HG03039 (cell line): ENCODE results near the gene PTH1R.

Experiments used
- ATAC-seq: cut with Tn5 transposase; IDR thresholded peaks from one replicate; pipeline ENCODE4 v1.9.1; 2021; ENCODE audit warnings: mild to moderate bottlenecking, moderate library complexity; ENCODE audit not compliant: unreplicated experiment

Gene PTH1R

DNA sequence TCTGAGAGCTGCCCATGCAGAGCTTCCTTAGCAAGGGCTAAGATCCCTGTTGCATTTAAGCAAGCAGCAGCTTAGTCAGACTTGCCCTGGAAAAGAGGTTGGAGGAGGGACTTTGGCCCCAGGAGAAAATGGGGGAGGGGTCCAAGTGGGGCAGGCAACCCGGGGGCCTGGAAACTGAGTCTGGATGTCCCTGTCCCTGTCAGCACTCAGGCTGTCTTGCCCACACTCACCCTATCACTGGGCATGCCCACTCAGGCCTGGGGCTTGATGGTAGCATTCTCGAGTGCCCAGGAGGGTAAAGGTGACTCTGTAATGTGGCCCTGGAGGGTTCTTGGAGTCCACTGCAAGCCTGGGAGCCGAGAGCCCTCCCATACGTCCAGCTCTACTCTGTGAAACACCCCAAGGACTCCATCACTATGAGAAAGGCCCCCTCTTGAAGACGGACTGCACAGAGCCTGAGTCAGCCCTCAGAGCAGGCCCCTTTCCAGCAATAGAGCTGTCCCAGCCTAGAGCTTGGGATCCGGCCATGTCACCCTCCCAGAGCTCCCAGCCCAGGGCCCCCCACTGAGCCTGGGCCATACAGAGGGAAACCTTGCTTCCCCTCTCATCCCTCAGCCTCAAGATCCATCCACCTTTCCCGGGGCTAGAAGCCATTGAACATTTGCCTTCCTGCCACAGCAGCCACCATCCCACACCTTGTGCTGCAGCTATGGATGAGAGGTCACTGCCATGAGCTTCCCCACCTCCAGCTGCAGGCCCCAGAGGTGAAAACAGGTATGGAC, 27.6 kb upstream of the PTH1R start:
- ATAC-seq: no peak

DNA sequence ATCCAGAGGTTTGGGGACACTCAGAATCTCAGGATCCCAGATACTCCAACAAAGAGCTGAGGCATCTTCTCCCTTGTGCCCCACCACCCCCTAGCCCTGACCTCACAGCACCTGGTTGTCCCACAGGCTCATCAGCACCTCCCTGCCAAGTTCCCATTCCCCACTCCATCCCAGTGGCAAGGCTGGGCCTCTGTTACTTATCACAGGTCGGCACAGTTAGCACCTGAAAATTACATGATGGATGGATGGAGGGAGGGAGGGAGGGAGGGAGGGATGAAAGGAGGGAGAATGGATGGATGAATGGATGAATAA, 27.1 kb upstream of the PTH1R start:
- no peak for ATAC-seq

DNA sequence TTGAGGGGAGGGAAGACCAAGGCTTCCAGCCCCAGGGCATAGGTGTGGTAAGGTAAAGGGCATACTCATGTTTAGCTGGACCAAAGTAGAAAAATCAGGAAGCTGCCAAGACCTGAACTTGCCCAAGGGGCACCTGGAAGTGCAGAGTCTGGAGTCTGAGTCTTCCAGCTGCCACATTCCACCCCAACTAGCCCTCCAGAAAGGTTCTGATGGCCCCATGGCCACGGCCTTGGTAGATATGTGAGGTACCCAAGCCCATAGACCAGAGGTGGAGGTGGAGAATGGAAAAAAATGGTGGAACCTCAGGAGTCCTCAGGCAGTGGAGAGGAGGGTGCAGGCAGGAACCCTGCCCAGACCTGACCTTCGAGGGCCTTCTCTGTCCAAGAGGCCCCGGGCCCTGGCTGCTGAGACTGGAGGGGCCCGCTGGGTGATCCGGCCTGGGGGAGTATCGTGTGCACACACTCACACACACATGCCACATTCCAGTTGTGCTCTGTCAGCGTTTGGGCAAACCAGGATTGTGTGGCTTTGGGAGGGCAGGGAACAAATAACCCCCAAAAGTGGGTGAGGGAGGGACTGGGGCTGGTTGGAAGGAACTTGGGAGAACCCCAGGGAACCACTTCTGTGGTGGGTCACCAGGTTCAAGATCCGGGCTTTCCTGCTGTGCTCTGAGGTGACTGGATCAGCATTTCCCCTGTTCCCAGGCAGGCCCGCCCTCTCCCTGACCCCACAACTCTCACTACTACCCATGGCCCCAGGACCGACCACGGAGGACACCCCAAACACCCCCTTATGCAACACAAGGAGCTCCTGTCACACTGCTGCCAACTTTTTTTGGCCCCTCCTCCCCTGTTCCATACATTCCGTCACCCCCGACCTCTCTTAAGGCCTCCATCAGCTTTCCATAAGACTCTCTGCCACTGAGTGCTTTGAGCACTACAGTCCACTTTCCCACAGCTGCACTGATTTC, 25.9 kb upstream of the PTH1R start:
- no peak for ATAC-seq

DNA sequence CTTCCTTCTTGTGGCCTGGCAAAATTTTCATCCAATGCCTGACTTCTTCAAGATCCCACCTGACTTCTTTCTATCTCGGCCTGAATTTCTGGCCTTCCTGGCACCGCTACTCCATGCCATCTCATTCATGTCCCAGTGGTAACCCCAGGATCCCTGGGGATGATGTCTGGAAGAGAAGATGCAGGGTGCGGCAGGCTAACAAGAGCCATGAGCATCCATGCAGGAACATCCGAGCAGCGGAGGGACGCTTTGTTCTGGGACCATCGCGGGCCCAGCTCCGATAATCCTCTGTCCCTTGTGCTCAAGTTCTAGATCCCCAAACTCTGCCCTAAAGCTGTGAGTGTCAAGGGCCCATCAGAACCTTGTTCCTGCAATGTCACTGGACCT, 25.2 kb upstream of the PTH1R start:
- ATAC-seq: no peak

DNA sequence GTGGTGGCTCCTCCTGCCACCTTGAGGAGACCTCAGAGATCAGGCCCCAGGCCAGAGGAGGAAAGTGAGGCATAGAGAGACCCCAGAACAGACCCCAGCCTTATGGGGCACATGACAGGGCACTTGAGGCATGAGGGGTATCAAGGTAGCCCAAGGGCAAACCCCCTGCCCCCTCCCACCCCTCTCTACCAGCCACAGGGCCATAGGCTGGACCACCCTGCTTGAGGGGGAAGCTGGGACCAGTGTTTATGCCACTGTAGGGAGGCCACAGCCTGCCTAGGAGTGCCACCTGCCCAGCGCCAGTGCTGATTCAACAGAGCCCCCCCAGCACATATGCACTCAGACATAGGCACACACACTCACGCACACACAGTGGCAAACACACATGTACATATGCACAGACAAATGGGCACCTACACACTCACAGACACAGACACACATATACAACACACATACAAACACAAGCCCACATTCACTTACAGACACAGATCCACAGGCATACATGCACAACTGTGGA, 24.6 kb upstream of the PTH1R start:
- no peak for ATAC-seq

DNA sequence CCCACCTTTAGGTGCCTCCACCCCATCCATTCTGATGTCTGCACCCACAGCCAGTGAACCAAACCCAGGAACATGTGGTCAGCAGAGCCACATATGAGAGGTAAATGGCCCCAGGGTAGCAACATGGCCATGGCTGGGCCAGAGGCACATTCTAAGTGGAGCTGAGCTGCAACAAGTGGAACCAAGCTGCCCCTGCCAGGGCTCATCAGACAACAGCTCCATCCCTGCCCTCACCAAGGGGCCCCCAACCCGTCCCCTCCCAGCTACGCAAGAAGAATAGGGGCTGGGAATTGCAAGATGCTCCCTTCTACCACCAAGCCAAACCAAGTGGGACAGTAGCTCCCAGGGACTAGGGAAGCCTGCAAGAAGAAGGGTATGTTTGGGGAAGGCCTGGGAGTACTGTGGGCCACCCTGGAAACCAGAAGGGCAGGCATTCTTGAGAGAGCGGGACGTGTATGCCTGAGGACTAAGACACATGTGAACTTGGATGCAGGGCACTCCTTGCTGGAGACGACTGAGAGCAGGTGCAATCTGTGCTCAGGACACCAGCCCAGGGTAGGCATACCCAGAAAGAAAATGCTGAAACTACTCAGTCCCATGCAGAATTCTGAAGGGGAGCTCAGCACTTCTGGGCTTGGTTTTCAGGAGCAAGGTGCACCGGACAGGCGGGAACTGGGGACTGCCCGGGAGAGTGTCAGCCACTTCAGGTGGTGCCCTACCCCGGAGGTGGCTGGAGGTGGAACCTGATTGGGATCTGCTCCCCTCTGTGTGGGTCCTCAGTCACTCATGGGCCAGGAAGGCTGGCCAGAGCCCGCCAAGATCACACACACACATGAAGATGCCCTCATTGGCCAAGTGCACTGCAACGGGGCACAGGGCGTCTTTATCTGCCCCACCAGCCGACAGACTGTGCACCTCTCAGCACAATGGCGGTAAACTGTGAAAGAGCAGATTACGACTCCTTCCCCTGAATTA, 23.8 kb upstream of the PTH1R start:
- no peak for ATAC-seq

DNA sequence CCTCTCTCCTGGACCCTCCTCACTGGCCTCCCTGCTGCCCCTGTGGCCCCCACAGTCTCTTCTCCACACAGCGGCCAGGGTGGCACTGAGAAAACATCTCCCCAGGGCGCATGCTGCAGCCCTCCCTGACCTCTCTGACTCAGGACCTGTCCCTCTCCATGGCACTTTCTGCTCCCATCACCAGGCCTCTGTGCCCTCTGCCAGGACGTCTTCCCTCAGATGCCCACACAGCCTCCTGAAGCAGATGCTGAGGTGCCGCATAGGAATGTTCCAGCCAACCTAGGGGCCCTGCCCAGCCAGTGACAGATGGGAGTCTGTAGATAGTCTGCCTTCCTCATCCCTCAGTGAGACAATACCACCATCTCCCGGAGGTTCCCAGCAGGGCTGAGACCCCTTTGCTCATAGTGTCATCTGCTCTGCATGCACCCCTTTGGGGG, 22.9 kb upstream of the PTH1R start:
- no peak for ATAC-seq

DNA sequence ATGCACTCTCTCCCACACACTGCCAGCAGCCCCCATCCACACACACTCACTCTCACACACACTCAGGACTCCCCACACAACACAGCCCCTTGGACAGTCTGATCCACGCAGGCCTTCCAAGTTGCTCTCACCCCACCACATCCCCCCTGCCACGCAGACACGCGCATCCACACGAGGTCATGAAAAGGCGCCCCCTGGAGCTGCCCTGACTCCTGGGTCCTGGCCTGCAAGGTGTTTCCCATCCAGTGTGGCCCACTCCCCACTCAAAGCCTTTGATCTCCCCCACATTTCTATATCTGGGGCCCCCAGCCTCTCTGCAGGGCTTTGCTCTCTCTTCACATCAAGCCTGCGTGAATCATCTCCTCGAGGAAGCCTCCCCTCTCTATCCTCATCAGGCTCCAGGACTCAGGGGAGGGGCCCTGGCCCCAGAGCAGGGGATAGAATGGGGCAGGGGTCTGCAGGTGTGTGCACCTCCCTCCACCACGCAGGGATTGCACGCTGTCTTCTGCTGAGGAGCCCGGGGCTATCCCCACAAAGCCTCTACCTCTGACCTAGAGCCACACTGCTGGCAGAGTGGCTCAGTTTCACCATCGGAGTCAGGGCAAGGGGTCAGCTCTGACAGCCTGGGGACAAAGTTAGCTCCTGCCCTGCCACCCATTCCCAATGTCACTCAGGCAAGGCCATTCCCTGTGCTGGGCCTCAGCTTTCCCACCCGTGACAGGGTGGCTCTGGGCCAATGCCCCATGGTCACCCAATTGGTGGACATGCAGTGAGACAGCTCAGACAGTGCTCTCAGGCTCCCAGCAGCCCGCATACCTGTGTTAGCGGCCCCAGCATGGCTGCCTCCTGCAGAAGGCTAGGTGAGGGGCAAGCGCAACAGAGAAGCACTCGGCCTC, 20.7 kb upstream of the PTH1R start:
- ATAC-seq: no peak

DNA sequence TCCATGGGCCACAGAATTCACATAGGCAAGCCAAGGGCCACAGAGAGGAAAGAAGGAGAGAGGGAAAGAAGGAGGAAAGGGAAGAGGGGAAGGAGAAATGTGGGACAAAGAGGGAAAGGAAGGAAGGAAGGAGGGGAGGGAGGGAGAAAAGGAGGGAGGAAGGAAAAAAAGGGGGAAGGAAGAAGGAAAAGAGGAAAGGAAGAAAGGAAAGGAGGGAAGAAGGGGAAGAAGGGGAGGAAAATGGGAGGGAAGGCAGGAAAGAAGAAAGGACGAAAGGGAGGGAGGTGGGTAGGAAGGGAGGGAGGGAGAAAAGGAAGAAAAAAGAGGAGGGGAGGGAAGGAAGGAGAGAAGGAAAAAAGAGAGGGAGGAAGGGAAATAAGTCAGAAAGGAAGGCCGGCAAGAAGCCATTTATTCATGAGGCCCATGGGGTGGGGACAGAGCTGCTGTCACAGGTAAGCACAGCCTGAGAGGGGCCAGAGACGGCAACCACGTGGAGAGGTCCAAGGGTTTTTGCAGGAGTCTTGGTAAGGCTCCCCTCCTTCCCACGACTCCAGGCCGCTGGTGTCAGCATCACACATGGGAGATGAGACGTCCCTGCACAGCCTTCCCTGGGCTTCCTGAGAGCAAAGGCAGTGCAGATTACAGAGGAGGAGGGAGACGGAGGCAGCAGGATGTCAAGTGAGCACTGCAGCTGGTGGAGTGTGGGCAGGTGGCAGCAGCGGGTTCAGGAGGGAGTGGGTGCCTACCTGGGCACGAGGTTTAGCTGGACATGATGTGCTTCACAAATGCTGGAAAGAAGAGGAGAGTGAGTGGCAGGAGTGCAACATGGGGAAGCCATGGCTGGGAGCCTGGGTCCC, 19.8 kb upstream of the PTH1R start:
- ATAC-seq: no peak

DNA sequence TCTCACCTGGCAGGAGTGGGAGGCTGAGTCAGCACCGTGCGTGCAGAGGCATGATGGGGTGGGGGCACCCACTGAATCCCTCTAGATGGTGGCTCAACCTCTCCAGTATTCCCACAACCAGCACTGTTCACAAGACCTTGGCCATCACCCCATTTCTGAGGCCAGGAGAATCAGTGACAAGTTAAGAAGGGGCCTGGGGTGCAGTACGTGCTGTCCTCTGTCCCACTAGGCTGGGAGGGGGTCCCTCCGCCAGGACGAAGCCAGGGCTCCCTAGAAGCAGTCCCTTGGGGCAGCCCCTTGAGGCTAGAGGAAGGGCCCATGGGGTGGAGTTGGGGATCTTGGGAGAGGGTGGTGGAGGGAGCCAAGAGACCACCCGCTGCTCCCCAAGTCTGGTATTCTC, 19.1 kb upstream of the PTH1R start:
- no peak for ATAC-seq

DNA sequence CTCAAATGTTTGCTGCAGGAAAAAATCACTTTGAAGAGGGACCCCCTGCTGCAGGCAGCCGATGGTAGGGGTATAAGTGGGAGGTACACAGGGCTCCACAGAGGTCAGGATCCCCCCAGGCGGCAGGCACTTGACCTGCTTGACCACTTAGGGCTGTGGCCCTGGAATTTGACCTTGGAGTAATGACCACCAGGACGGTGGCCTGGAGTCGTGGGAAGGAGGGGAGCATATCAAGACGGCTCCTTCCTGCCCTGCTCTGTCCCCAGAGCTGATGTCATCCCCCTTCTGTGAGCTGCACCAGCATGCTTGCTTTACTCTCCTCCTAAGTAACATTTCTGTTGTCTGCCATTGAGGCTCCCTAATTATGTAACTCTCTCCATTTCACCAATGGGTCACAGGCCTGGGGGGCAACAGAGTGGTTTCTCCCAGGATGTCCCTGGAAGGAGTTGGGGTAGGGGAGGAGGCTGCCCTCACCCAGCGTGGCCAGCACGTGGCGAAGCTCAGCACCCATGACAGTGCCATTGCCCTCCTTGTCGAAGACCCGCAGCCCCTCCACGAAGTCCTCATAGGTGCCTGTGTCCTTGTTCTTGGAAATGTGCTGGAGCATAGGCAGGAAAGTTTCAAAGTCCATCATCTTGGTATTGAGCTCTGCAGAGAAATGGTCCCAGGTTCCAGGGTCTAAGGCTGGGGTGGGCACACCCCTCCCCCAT, 18.4 kb upstream of the PTH1R start:
- no peak for ATAC-seq

DNA sequence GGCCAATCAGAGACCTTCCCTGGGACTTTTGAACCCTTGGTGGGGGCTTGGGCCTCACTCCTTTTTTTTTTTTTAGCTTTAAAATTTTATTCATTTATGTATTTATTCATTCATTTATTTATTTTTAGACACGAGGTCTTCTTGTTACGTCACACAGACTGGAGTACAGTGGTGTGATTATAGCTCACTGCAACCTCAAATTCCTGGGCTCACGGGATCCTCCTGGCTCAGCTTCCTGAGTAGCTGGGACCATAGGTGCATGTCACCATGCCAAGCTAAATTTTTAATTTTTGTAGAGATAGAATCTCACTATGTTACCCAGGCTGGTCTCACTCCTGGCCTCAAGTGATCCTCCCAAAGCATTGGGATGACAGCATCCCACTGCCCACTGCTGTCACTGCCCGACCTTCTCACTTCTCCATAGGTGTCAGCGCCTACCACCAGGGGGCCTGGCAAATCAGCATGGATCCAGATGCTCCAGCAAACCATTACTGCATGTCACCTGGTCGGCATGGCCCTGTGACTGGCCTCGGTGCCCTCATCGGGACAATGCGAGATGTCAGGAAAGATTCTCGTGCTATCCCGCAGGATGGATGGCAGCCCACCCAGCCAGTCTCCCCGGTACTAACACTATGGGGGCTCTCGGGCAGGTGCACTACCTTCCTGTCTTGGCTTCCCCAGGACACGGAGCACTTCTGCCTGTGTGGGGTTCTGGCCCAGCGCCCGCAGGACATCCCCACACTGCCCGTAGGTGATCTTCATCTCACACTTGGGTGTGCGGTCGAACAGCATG, 17.3 kb upstream of the PTH1R start:
- no peak for ATAC-seq

DNA sequence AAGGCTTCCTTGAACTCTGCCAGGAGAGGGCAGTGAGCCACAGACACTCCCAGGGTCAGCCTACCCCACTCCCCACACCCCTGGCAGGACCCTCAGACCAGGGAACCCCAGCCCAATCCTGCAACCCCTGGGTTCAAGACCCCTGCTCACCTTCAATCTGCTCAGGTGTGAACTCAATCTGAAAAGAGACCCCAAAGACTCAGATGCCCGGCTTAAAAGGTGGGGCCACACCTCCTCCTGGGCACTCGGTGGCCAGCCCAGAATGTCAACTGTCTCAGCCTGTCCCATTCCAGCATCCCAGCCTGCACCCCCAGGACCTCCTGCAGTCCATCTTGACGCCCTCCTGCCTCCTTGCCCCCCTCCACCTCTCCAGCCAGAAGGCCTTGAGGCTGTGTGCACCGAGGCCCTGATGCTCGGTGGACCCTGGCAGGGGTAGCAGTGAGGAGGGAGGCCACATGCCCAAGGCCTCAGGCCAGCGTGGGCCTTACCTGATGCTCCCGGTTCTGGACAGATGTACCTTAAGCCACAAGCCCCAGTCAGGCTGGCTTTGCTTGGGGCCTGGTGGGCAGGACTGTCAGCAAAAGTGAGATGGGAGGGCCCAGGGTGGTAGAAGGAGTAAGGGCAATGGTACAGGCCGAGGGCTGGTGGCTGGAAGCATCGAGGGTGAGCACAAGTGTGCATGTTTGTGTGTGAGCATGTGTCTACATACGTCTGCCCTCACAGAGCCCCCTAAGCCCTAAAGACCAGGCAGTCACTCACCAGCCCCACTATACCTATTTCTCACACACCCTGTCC, 16.5 kb upstream of the PTH1R start:
- ATAC-seq: no peak

DNA sequence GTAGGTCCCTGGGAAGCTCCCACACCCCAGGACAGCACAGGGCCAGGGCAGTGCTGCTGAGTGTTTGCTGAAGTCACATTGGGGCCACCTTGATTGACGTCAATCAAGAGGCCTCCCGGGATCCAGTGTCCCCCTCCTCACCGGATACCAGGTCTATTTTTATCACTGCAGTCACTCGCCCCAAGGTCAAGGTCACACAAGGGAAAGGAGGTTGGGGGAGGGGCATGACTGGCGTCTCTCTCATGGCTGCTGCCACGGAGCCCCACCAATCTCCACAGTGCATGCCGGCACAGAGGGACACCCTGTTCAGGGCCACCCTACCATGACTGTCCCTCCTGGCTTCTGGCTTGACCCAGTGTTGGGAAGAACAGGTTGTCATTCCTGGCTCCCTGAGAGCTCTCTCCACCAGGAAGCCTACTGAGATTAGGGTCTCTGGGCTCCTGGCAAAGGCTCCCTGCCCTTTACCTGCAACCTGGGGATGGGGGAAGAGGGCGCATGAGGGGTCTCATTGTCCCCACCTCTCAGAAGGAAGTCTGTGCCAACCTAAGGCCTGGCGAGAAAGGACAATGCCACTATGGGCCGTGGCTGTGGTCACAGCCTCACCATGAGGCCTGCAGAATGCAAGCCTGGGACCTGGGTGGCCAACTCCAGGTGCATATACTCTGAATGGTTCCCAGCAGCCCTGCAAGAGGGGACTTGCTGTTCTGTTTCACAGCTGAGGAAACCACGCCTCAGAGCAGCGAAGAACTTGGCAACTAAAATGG, 15.7 kb upstream of the PTH1R start:
- no peak for ATAC-seq

DNA sequence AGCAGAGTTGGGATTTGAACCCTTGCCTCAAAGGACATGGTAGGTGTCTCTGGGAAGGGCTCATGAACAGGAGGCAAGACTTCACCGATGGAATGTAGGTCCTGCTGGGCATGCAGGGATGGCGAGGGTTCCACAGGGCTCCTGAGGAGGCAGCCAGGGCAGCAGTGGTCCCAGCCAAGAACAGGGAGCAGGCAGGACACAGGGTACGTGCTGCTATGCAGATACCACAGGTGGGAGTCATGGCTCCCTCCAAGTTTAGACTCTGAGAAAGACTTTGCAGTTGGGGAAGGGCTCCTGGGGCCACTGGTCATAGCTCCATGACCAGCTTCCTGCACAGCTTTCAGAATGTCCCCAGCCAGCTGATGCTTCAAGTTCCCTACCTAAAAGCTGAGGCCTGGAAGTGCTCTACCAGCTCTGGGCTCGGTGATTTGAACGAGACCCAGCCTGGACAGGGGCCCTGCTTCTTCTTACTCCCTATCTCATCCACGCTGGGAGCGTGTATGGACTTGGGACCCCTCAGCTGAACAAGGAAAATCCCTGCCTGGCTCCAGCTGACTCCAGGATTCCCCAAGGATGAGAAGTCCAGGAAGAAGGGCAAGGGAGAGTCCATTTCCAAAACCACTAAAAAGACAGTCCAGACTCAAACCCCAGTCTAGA, 15.0 kb upstream of the PTH1R start:
- ATAC-seq: no peak
